TTC549 (cell line): Measurements from ENCODE around the gene ATAD3B.
"Not testable (repeated sequence)": the region's sequence is repeated elsewhere in the genome, so short reads cannot be mapped to it uniquely, and the experiment has no call there.

Source experiments
- FAIRE-seq: peaks from 2 replicates; lab custom pipeline; 2012; peaks lifted over from hg19 to GRCh38; lab: Jason Lieb, UNC

ATAD3B gene

GRCh38 chr1:1511533-1512285 lies 40.1 kb downstream of the ATAD3B start, which contains the start of gene ATAD3A:
TSS of gene ATAD3A (plus strand) at chr1:1512162. CDS start at chr1:1512269, 107 bp downstream.
- peak; percentile 19 for FAIRE-seq

GRCh38 chr1:1512425-1512824 lies 40.9 kb downstream of the ATAD3B start:
- not testable (repeated sequence) for FAIRE-seq

- FAIRE-seq: not testable (repeated sequence)
Observed at GRCh38 chr1:1513675-1514074, 42.1 kb downstream of the ATAD3B start.

- FAIRE-seq: not testable (repeated sequence)
Observed at GRCh38 chr1:1514376-1514775, 42.8 kb downstream of the ATAD3B start.

GRCh38 chr1:1516923-1517322 lies 45.4 kb downstream of the ATAD3B start:
- not testable (repeated sequence) for FAIRE-seq

GRCh38 chr1:1517973-1518620 lies 46.5 kb downstream of the ATAD3B start:
- no peak for FAIRE-seq

- not testable (repeated sequence) for FAIRE-seq
Observed at GRCh38 chr1:1518621-1519007, 47.0 kb downstream of the ATAD3B start.

GRCh38 chr1:1519805-1520505 lies 48.4 kb downstream of the ATAD3B start:
- FAIRE-seq: not testable (repeated sequence)

GRCh38 chr1:1521331-1521730 lies 49.8 kb downstream of the ATAD3B start:
- FAIRE-seq: no peak

- FAIRE-seq: not testable (repeated sequence)
Observed at GRCh38 chr1:1522536-1522935, 51.0 kb downstream of the ATAD3B start.

GRCh38 chr1:1523226-1523625 lies 51.7 kb downstream of the ATAD3B start:
- not testable (repeated sequence) for FAIRE-seq

- FAIRE-seq: not testable (repeated sequence)
Observed at GRCh38 chr1:1523651-1524050, 52.1 kb downstream of the ATAD3B start.

GRCh38 chr1:1524750-1525383 lies 53.3 kb downstream of the ATAD3B start:
- not testable (repeated sequence) for FAIRE-seq

GRCh38 chr1:1526476-1526875 lies 54.9 kb downstream of the ATAD3B start:
- not testable (repeated sequence) for FAIRE-seq

GRCh38 chr1:1527092-1527816 lies 55.7 kb downstream of the ATAD3B start:
- FAIRE-seq: no peak

GRCh38 chr1:1528301-1529267 lies 57.0 kb downstream of the ATAD3B start:
- no peak for FAIRE-seq

GRCh38 chr1:1529321-1529720 lies 57.8 kb downstream of the ATAD3B start:
- FAIRE-seq: no peak

GRCh38 chr1:1529936-1530335 lies 58.4 kb downstream of the ATAD3B start:
- no peak for FAIRE-seq

GRCh38 chr1:1531947-1532346 lies 60.4 kb downstream of the ATAD3B start:
- no peak for FAIRE-seq

GRCh38 chr1:1533176-1533893 lies 61.8 kb downstream of the ATAD3B start:
- not testable (repeated sequence) for FAIRE-seq
